ENCODE measurements around the gene TMEM269. TPM values are rescaled to one million over a fixed set of nuclear protein-coding genes. Genes with fewer than 3 reads are reported as not detected.
A peak's percentile ranks its signal among the peaks of the same experiment; 100 is the strongest.

The TMEM269 gene
- total RNA-seq, 2 donors from 2014 or later: 0.14 to 0.62 TPM

GRCh38 chr1:42759114-42759513 is 25.7 kb upstream of the TMEM269 start:
- Histone ChIP-seq H3K36me3 (no peaks in the 10 kb centered on the region), H3K9me3 (no peaks in the 10 kb centered on the region), H3K27me3 (replicated peaks; ENCODE audit: insufficient read depth) (no peaks in the 10 kb centered on the region), H3K27ac (no peak overlapping the region), H3K4me1 (replicated peaks) (no peaks in the 10 kb centered on the region), H3K4me3 (no peak overlapping the region)
- 73% methylated on average over 9 of the region's 9 CpGs for WGBS
- no peak for DNase-seq (ENCODE audit: low spot score)
- intact Hi-C loops (cut with DNase I): no loop called here
- TF ChIP-seq CTCF (IDR thresholded peaks at IDR 0.05): no peak
- no peak for TF ChIP-seq POLR2AphosphoS5 (IDR thresholded peaks at IDR 0.05)
- no peak for TF ChIP-seq POLR2A (IDR thresholded peaks at IDR 0.05)

GRCh38 chr1:42761567-42761966 is 23.2 kb upstream of the TMEM269 start:
- intact Hi-C loops (cut with DNase I): loop anchor here (10.0 kb wide), 2 partner anchors 163 to 297 kb away; partner anchors contain the start of gene CCDC30
- H3K4me1 ChIP-seq (replicated peaks): peaks cover 4% of the 10 kb centered on the region
- 97% methylated on average over 4 of the region's 4 CpGs for WGBS
- no peak for DNase-seq (ENCODE audit: low spot score)
- no peaks in the 10 kb centered on the region for H3K36me3 ChIP-seq
- H3K27ac ChIP-seq: no peak overlapping the region
- no peak for TF ChIP-seq POLR2AphosphoS5 (IDR thresholded peaks at IDR 0.05)
- TF ChIP-seq POLR2A (IDR thresholded peaks at IDR 0.05): no peak
- TF ChIP-seq CTCF (IDR thresholded peaks at IDR 0.05): no peak
- H3K9me3 ChIP-seq: no peaks in the 10 kb centered on the region
- H3K4me3 ChIP-seq: no peak overlapping the region
- H3K27me3 ChIP-seq (replicated peaks; ENCODE audit: insufficient read depth): no peaks in the 10 kb centered on the region

GRCh38 chr1:42762269-42762668 is 22.5 kb upstream of the TMEM269 start:
- Histone ChIP-seq H3K9me3 (no peaks in the 10 kb centered on the region), H3K27ac (no peak overlapping the region), H3K4me3 (no peak overlapping the region), H3K27me3 (replicated peaks; ENCODE audit: insufficient read depth) (no peaks in the 10 kb centered on the region), H3K4me1 (replicated peaks) (peaks cover 4% of the 10 kb centered on the region), H3K36me3 (no peaks in the 10 kb centered on the region)
- intact Hi-C loops (cut with DNase I): loop anchor here (10.0 kb wide), 2 partner anchors 163 to 297 kb away; partner anchors contain the start of gene CCDC30
- TF ChIP-seq CTCF (IDR thresholded peaks at IDR 0.05): no peak
- TF ChIP-seq POLR2AphosphoS5 (IDR thresholded peaks at IDR 0.05): no peak
- no peak for TF ChIP-seq POLR2A (IDR thresholded peaks at IDR 0.05)
- no peak for DNase-seq (ENCODE audit: low spot score)
- 64% methylated on average over 5 of the region's 5 CpGs for WGBS

- Histone ChIP-seq H3K9me3 (no peaks in the 10 kb centered on the region), H3K27ac (peak overlapping the region in 1 of 2 donors; percentile 73), H3K4me1 (replicated peaks) (peaks cover 9% of the 10 kb centered on the region), H3K4me3 (peak overlapping the region; percentile 86 to 95), H3K36me3 (no peaks in the 10 kb centered on the region), H3K27me3 (replicated peaks; ENCODE audit: insufficient read depth) (no peaks in the 10 kb centered on the region)
- no peak for TF ChIP-seq POLR2AphosphoS5 (IDR thresholded peaks at IDR 0.05)
- no peak for TF ChIP-seq CTCF (IDR thresholded peaks at IDR 0.05)
- no peak for TF ChIP-seq POLR2A (IDR thresholded peaks at IDR 0.05)
- intact Hi-C loops (cut with DNase I): loop anchor here (10.0 kb wide), 2 partner anchors 160 to 300 kb away; partner anchors contain the start of gene CCDC30
- no peak for DNase-seq (ENCODE audit: low spot score)
- 9% methylated on average over 7 of the region's 7 CpGs for WGBS
These were observed 19.5 kb upstream of the TMEM269 start for GRCh38 chr1:42765269-42765668.
